HG03064 (cell line): ENCODE results near the gene MOG.
"Not testable (repeated sequence)": the region's sequence is repeated elsewhere in the genome, so short reads cannot be mapped to it uniquely, and the experiment has no call there.

Source experiments
- ATAC-seq: cut with Tn5 transposase; IDR thresholded peaks from one replicate; pipeline ENCODE4 v1.9.1; 2021; ENCODE audit warnings: low read depth; ENCODE audit not compliant: unreplicated experiment

The MOG gene

GRCh38 chr6:29637247-29637646 lies 19.6 kb upstream of the MOG start:
- ATAC-seq, result no peak

DNA sequence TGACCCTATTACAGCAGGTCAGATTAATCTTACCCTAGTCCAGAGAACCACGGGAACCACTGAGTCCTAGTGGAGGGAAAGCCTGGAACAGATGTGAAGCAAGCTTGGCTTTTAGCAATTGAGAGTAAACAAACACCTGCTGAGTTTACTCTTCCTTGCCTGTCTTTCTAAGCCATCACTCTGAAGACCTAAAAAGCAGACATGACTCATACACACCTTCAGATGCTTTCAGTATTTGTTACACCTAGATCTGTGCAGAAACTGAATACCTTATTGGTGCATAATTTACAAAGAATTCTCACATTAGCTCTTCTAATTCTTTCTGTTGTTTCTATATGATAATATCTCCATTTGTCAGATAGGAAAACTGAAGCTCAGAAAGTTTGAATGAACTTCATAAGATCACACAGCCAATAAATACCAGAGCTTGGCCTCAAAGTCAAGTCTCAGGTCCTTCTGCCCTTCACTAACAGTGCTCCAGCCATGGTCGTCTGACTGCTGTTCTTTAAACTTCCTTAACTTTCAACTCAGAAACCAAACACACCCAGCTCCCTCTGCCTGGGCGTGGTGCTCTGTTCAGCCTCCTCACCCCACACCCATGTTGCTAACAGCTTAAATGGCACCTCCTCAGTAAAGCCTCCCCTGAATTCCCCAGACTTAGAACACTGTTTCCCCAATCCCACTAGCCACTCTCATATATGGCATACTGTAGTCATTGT lies 15.3 kb upstream of the MOG start:
- no peak for ATAC-seq

- no peak for ATAC-seq
Measured at GRCh38 chr6:29647927-29648642, 8.8 kb upstream of the MOG start.

GRCh38 chr6:29649701-29650673 lies 6.9 kb upstream of the MOG start:
- ATAC-seq, result peak; percentile 94

- ATAC-seq, result no peak
Measured at GRCh38 chr6:29651413-29652197, 5.3 kb upstream of the MOG start.

- ATAC-seq, result no peak
Measured at GRCh38 chr6:29652198-29652584, 4.7 kb upstream of the MOG start.

GRCh38 chr6:29653452-29654038 lies 3.3 kb upstream of the MOG start:
- no peak for ATAC-seq

DNA sequence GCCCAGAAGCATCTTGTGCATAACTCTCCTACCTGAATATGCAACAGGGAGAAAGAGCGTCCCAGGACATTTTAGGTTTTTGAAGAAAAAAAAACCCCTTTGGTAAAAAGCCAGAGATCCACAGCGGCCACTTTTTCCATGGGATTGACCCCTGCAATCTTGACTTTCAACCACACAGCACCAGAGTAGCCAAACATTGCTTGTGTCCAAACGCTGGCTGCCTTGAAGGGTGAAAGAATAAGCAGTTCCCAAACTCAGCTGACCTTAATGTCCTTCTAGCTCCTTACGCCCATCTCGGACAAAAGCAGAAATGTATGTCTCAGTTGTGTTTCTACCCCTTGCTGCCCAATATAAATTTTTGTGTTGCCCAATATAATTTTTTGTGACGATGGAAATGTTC lies 1.2 kb upstream of the MOG start:
- no peak for ATAC-seq

DNA sequence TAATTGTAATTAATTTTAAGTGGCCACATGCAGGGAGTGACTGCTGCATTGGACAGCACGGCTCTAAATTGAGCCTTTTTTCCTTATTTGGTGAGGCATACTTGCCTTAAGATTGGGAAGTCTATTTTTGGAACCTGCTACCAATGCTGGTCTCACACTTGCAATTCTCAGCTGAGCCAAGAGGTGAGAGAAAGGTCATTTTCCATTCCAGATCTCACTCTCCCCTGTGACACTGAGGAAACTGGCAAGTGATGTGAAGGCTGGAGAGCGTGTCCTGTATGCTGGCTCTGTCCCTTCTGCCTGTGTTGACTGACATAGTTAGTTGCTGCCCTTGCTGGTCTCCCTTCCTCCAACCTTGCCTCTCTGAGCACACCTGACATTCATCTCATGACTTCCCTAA lies 735 bp upstream of the MOG start:
- no peak for ATAC-seq

DNA sequence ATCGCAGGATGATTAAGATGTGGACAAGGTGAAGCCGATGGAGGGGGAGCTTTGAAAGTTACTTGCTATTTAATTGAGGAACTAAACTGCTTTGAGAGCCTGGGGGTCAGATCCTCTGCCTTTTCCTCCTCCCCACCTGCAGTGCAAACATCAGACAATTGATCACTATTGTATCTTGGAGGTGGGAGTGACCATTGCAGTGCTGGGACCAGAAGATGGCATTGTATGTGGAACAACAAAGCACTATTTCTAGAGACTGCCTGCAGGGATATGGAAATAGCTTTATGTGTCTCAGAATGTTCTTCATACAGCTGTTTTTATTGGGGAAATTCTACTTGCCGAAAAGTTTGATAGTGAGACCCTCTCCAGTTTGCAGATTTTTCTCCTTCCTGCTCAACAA lies 4.2 kb downstream of the MOG start:
- ATAC-seq, result no peak

GRCh38 chr6:29661502-29662141 lies 4.7 kb downstream of the MOG start:
- ATAC-seq, result not testable (repeated sequence)

DNA sequence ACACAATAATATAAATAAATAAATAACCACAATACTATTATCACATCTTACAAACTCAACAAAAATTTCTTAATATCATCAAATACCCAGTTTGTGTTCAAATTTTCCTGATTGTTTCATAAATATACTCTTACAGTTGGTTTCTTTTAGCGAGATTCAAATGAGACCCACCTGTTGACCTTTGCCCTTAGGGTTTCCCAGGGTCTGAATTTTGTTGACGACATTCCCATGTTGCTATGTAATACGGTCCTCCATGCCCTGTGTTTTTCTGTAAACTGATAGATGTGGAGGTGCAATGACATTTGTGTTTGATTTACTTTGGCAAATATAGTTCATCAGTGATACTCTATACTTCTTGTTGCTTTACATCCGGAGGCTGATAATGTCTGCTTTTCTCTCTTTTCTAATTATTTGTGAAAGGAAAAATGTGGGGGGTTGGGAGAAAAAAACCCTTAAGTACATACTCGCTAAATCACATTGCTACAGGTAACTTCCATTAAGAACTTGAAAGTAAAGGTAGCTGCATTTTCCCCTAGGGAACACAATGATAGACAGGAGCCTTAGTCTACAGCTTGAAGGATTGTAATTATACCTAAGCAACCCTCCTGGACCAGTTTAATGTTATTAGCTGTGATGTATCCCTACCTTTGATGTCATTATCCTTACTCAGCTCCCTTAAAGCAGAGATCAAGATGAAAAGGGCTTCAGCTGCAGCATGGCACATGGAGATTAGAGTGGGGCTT lies 6.6 kb downstream of the MOG start:
- ATAC-seq, result no peak

DNA sequence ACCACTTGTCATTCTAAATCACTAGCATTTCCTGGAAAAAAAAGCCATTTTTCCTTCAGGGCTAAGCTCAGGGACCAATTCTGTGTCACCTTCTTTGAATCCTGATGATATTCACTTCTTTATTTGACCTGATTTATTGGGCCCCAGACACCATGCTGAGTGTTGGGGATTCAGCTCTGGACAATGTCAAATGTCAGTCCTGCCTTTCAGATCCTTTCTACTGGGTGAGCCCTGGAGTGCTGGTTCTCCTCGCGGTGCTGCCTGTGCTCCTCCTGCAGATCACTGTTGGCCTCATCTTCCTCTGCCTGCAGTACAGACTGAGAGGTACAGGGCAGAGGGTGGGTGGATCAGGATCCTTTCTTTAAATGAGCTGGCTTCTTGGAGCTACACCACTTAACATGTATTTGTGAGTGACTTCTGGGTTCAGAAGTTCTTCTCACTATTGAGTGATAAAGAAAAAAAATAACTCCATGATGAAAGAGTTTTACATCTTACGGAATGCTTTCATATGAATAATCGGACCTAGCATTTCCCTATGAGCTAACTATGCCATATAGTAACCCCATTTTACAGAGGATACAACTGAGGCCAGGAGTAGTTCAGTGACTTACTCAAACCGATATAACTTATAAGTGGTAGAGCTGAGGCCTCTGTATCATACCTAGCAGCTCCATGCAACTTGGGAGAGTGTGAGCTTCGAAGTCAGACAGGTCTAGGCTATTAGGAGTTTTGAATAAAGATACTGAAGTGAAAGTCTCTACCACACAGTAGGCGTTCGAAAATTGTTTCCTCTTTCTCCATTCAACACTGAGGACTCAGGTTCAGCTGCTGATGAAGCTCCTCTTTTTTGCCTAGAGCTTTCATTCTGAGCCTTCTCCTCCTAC lies 9.3 kb downstream of the MOG start:
- no peak for ATAC-seq

GRCh38 chr6:29666826-29667130 lies 9.9 kb downstream of the MOG start:
- no peak for ATAC-seq

DNA sequence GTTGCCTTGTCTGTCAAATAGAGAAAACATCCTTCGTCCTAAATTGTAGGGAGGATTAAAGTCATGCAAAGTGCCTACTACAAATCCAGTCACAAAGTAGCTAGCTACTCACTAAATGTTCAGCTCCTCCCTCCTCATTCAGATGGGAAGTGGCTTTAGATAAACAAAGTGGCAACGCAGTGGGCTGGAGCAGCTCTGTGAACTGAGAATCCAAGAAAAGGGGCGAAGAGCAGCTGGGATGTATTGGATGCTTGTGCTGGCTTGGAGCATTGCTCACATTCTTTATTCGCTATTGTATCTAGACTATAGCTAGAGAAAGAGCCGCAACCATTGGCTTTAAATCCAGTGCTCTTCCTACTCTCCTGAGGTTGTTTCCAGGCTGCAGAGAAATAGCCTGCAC lies 10.3 kb downstream of the MOG start:
- ATAC-seq, result no peak

DNA sequence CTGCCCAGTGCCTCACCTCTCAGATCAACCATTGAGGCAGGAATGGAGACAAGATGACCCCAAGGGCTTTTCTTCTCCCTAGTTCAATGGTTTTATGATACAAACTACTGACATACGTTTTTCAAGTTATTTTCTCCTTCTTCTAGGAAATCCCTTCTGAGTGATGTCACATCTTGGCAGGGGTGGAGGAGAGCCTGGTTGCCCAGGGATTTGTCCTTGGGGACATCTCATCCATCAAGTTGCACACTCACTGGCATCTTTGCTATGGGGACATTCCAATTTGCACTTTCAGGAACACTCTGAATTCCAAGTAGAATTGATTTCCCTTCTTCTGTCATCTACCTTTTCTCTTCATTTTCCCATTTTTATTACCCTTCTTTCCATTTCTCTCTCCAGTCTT lies 14.1 kb downstream of the MOG start:
- ATAC-seq, result no peak

DNA sequence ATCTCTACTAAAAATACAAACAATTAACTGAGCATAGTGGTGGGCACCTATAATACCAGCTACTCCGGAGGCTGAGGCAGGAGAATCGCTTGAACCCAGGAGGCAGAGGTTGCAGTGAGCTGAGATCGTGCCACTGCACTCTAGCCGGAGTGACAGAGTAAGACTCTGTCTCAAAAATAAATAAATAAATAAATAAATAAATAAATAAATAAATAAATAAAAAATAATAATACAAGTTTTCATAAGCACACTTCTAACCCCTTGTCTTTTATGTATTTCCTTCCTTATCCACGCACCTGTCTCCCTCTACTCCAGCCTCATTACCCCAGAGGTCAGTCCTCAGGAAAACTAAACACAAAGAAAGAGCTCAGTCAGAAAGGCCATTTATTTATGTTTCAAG lies 15.2 kb downstream of the MOG start:
- not testable (repeated sequence) for ATAC-seq

DNA sequence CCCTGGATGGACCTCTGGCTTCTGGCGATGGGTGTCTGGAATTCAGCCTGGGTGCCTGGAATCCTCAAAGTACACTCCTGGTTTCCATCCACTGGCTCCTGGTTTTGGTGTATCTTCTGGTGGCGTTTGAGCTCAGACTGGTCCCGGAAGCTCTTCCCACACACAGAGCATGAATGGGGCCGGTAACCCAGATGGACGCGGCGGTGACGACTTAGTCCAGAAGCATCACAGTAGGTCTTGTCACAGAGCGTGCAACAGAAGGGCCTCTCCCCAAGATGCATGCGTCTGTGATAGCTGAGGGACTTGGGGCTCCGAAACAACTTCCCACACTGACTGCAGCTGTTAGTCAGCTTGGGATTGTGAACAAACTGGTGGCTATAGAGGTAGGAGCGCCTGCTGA lies 16.3 kb downstream of the MOG start:
- ATAC-seq, result no peak
